Stimulated activated CD8-positive, alpha-beta memory T cell treated with anti-CD3 and anti-CD28 coated beads, Interleukin-7, amount 100 ng/mL, for 24 hours (primary cell): Measurements from ENCODE around the gene EPB41L4A.
"Not testable (repeated sequence)": the region's sequence is repeated elsewhere in the genome, so short reads cannot be mapped to it uniquely, and the experiment has no call there.

Experiments
- DNase-seq: peaks from one replicate; pipeline ENCODE4 v3.0.0-alpha.2; 2020; ENCODE audit warnings: low read depth

Gene EPB41L4A

DNA sequence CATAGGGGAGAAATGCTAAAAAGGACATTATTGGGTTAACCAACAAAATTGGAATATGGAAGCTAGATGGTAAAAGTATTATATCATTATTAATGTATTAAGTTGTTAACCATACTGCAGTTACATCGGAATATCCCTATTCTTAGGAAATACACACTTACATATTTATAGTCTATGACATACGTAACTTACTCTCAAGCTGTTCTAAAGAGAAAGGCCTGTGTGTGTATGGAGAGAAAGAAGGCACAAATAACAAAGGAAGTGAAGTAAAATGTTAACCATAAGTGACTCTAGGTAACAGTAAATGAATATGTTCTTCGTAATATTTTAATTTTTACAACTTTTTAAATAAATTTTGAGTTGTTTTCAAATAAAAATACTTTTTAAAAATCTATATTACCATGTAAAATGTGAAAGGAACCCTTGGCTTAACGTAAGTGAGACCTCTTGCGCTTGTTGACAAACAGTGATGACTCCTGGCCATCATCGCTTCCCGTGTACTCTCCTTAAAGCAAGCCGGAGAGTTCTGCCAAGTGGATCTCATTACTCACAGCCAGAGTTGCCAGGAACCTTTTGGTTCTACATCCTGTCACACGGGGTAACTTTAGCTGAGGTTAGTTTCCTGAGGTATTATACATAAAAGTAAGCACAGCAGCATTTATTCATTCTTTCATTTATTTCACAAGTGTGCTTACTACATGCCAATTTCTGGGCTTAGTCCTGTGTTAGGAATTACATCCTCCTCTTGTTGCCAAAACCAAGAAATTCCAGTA lies 165.4 kb downstream of the EPB41L4A start:
- no peak for DNase-seq

DNA sequence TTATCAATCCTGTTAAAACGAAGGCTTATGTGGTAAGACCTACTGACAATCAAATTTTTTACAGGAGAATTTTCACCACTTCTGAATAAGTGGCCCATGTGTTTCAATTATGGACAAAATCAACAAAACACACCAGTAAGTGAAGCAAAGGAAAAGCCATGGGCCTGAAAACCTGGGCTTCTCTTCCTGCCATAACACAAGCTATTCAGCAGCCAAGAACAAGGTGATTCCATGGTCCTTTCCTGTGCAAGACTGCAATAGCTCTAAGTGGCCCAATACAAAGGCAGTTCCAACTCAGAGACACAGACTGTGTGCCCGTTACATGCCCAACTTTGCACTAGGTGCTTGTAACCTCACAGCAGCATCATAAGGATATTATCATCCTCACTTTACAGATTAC lies 168.5 kb downstream of the EPB41L4A start:
- DNase-seq, result no peak

DNA sequence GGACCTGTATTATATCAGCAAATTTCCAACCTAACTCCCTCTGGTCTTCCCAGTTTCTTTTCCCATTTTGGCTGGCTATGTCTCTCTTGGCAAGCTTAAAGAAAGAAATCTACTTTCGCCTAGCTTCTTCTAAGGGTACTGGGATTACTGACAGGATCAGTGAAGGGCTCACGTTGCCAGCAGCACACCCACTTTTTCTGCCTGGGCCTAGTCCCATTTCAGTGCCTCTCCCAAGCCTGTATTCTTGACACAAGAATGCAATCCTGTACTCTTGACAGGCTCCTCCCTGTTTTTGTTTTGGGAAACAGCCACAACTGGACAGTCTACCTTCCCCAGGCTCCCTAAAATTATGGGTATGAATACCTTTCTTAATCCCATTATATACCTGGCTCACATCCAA lies 170.5 kb downstream of the EPB41L4A start:
- DNase-seq, result no peak

DNA sequence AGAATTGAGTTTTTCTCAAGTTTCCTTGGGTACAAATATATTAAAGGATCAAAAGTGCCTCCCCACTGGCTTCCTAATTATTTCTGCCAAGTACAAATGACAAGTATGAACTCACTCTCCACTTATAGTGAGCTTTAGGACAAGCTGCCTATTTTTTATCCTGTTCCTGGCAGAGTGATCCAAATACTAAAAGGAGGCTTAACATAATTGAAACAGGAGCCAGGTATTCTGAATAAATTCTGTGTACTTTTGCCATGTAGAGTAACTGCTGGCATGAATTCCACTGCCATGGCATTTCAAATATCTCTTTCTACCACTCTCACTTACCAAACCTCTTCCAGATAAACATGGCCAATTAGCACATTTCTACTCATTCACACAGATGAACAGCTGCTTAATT lies 171.1 kb downstream of the EPB41L4A start:
- no peak for DNase-seq

DNA sequence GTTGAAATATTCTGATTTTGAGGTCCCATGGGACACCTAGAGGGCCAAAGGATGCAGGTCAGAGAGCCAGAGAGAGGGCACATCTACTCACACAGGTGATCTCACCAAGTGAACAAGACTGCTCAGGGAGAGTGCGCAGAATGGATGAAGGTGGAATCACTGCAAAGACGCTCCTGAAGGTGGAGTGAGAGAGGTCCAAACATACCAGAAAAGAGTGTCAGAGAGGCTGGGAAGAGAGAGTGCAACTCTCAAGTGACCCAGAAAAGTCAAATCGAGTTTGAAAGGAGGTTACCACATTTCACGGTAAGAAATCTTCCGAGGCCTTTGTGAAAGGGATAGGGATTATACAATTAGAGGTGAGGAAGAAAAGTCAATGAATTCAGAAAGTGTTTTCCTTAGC lies 173.4 kb downstream of the EPB41L4A start:
- no peak for DNase-seq

DNA sequence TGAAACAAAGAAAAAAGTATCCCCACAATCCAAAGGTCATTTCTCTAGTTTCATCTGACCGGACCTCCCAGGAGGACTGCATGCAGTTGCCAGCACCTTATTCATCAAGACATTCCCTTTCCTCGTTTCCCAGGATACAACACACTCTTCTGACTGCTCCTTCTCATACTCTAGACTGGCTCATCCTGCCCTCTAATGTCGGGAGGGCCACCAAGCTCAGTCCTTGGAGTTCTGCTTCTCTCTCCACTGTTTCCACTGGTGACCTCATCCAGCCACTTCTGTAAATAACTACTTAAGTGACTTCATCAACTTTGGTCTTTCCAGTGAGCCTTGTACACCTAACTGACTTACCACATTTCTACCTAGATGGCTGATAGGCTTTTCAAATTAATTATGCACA lies 179.1 kb downstream of the EPB41L4A start:
- DNase-seq, result no peak

DNA sequence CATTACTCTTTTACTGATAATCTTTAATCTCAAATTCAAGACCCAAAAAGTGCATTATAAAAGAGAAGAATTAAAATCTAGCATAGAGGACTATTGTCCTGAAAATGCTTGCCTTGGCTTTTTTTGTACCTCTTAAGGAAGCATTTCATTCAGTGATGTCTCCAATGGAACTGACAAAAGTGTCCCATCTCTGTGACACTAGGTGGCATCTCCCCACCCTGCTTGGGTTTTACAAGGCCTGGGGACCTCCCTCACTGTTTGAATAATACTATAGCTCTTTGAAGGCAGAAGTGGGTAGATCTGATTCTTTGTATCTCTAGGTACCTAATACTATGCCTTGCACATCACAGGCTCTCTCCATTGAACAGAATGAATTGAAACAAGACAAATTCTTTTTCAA lies 180.6 kb downstream of the EPB41L4A start:
- no peak for DNase-seq

DNA sequence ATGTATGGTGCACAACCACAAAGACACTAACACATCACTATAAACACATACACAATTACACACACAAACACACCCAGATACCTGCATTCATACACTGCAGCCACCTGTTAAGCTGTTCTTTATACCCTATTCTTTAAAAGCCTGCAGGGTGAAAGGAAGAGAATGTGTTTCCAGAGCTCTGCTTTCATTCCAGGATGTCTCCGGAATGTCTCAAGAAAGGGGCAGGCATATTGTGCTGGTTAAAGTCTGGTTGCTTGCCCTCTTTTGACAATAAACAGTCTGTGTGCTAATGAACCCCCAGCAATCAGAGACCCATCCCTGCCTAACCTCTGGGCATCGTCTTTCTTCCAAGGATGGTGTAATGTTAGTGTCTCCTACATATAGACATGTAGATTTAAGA lies 181.6 kb downstream of the EPB41L4A start:
- no peak for DNase-seq

DNA sequence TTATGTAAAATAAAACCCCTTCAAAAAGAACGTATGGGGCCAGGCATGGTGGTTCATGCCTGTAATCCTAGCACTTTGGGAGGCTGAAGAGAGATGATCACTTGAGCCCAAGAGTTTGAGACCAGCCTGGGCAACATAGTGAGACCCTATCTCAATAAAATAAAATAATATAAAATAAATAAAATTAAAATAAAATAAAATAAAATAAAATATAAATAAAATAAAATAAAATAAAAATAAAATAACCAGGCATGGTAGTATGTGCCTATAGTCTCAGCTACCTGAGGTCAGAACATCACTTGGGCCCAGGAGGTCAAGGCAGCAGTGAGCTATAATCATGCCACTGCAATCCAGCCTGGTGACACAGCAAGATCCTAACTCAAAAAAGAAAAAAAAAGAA lies 185.1 kb downstream of the EPB41L4A start:
- DNase-seq, result no peak

DNA sequence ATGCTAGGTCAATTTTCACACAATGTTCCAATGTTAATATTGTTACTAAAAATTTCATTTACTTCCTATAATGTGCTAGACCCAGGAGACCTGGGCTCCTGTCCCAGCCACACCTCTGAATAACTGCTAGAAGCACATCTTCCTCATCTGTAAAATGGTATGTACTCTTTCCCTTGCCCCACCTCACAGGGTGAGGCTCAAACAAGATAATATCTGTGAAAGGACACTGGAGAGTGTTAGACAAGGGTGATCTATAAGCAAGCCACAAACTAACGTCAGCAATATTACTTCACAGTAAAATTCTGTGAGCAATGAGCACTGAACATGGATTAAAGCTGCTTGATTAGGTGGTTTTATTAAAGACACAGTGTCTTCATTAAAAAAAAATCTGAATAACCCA lies 186.4 kb downstream of the EPB41L4A start:
- DNase-seq, result no peak

DNA sequence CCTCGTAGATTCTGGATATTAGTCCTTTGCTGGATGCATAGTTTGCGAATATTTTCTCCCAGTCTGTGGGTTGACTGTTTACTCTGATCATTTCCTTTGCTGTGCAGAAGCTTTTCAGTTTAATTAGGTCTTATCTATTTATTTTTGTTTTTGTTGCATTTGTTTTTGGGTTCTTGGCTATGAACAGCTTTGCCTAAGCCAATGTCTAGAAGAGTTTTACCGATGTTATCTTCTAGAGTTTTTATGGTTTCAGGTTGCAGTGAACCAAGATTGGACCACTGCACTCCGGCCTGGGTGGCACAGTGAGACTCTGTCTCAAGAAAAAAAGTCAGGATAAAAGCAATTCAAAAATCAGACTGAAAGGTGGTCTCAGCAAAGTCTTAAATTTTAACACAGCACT lies 188.5 kb downstream of the EPB41L4A start:
- DNase-seq, result no peak

DNA sequence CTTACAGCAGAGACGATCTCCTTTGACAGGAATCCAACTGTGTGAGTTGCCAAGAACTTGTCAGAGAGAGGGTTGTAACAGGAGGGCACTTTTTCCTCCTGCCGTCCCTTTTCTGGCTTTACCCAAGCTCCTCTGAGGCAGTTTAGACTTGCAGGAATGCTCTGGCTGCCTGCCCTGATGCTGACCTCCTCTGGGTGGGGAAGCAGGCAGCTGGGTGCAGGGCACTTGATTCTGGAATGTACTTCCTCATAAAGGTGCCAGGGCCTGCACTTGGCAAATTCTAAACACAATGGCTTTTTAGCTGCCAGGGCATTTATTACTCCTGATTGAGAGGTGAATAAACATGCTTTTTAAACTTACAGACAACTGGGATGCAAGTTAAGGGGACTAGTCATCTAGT lies 190.4 kb downstream of the EPB41L4A start:
- DNase-seq, result no peak

DNA sequence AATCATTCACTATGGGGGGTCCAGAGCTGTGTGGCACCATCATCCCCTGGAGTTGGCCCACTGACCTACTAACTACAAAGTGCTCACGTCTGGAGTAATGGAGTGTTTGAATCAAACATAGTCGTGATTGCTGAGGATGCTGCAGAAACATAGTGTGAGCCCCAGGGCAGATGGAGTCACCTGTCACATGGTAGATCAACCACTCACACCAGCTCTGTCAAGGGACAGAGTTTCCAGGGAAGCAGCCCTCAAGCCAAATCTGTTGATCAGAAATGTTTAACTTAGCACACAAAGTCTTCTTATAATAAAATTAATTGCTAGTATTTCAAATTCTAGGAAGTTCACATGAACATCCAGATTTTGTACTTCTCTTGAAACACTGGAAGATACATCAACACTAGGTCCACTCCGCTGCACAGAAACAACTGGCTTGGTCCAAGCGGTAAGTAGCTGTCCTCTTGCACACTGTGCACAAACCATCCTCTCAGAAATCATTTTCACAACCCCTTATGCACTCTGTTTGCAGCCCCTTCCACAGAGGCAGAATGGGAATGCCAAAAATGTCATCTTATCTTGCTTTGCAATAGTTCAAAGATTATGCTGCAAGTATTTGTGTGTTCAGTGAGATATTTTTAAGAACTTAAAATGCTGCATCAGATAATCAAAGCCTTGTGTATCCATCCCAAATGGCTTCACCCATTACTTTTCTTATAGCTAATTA lies 191.0 kb downstream of the EPB41L4A start:
- DNase-seq, result no peak

DNA sequence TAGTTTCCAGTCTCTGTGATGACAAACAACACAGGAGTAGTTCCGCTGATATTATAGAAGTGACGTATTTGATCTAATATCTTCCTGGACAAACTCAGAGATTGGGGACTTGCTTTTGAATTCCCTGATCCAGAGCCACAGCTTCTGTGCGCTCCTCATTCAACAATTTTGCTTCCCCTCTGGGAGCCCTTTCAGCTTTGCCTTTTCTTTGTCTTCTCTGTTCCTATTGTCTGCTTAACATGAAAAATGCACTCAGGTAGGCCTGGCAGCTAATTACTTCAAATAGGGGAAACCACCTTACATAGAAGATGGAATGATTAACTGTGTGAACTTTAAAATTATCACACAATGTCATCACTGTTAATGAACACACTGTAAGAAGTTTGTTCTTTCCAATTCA lies 192.9 kb downstream of the EPB41L4A start:
- no peak for DNase-seq

DNA sequence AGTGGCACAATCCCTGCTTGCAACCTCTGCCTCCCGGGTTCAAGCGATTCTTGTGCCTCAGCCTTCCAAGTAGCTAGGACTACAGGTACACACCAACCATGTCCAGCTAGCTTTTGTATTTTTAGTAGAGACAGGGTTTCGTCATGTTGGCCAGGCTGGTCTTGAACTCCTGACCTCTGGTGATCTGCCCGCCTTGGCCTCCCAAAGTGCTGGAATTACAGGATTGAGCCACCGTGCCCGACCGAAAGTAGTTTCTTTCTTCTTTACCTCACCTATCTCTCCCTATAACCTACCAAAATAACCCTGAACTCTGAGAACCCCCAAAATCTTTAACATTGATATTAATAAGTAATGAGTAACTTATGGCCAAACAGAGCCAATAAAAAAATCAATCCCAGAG lies 196.1 kb downstream of the EPB41L4A start:
- not testable (repeated sequence) for DNase-seq

DNA sequence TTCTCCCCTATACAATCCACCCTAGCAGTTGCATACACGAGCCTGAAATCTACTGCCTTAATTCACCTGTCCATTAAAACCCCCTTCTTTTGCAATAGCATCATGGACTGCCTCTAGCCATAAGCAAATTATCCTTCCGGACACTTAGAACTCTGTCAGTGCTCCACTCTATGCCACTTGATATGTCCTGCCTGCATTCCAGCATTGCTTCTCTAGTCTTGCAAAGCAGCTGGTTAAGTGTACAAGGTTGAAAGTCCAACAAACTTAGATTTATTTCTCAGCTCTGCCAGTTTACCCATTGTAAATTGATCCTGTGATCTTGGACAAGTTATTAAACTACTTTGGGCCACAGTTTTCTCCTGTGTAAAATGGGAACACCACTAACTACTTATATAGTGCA lies 197.9 kb downstream of the EPB41L4A start:
- no peak for DNase-seq

DNA sequence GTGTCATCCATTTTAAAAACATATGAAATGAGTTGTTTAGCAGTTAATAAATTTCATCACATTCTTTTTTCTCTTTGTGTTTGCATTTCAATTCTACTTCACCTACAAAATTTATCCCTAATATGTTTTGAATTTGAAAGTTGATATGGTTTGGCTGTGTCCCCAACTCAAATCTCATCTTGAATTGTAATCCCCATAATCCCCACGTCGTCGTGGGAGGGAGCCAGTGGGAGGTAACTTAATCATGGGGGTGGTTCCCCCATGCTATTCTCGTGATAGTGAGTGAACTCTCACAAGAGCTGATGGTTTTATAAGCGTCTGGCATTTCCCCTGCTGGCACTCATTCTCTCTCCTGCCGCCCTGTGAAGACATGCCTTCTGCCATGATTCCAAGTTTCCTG lies 200.1 kb downstream of the EPB41L4A start:
- DNase-seq, result no peak

DNA sequence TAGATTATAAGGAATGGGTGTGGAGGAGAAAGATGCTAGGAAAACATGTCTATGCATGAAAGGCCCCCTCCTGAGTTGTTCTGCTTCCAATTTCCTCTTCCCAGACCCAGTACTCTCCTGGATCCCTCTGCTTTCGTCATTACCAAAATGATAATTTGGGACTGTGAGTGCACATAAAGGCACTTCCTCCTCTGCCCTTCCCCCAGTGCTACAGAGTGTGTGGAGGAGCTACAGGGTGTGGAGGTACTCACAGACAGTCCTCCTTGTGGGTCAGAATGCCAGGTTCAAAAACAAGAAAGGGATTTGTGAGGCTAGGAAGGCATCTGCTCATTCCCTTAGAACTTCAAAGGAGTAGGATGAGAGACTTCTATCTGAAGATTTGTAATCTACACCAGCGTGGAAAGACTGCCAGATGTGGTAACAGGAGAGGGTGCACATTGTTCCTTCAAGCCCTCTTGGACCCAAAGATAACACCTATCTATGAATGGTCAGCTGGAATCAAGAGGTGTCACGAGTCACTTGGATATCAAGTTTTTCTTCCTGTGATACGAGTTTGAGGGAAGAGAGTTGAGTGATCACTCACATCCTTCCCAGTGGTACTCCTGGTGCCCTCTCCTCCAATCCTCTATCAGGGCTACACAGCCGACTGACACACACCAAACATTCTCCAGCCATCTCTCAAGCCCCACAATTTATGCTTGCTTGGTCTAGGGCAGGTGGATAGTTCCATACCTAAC lies 201.1 kb downstream of the EPB41L4A start:
- DNase-seq, result no peak

DNA sequence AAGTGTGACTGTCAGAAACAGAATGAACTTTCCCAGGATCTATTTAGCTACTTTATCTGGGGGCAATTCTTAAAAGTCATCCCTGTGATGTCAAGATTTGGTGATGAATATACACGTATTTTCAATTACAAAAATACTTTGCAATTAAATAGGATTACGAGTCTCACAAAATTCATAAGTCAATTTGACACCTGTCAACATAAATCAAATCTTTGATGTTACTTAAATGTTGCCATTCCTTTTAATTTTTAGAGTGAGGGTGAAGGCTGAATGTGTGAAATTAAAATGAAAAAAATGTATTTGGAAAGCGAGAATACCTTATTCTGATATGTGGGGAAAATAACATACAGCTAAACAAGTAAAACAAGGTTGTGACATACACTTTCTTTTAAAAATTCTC lies 202.9 kb downstream of the EPB41L4A start:
- DNase-seq, result no peak

DNA sequence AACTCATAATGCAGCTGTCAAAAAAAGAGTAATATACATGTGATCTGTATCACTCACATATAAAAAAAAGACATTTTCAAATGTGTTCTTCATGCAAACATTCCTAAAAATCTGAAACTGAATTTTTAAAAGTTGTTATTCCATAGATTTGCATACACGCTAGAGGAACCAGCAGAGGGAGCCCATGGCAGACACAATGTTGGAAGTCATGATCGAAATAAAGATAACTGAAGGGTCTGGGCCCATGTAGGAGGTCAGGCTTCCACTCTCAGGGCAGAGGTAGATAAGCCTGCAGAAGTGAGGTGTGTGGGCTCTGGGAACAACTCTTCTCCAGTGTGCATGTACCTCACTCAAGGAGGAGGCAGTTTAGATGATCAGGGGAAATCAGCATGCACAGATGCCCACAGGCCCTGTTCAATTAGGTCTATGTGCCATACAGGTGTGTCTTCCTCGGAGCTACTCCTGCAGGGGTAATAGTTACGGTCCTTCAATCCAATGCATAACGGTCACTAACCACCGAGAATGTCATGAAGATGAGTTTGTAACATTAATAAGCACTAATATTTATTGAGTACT lies 208.6 kb downstream of the EPB41L4A start:
- DNase-seq, result no peak

DNA sequence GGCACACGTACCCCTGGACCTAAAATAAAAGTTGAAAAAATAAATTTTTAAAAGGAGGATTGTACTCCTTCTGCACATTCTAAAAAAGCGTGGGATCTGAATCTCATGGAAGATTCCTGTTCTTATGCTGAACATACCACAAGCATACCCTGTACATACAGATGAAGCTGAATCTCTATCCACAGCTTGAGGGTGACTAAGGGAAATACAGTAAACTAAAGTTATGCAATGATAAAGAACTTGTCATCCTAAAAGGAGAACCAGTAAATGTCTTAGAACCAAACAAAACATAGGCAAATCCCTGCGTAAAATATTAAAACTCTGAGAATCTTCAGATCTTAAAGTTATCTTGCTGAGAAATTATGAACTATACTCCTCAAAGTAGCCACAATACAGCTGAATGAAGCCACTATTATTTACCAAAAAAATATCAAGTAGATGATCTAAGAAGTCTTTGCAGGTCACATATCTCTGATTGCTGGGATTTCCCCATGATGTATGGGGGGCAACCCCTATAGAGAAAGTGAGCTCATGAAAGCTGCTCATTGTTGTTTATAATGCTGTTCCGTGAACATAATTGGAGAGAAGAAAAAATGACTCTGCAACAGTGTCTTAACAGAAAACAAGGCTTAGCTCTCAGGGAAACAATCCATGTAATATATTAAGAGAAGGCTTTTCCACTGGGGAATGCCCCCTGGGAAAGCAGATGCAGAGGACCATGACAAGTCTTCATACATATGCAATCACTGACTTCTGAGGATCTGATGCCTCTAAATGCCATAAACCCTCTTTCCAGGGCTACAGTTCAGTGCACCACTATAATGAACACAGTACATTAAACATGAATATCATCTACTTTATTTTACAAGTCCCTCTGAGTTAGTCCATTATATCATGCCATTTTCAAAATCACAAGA lies 210.1 kb downstream of the EPB41L4A start:
- no peak for DNase-seq

DNA sequence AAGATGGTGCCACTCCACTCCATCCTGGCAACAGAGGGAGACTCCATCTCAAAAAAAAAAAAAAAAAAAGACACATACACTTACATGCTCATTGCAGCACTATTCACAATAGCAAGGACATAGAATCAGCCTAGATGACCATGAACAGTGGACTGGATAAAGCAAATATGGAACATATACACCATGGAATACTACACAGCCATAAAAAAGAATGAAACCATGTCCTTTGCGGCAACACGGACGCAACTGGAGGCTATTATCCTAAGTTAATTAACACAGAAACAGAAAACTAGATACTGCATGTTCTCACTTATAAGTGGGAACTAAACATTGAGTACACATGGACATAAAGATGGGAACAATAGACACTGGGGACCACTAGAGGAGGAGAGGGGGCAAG lies 210.9 kb downstream of the EPB41L4A start:
- not testable (repeated sequence) for DNase-seq
